ENCODE results near the gene CPSF4L. TPM values are rescaled to one million over a fixed set of nuclear protein-coding genes. Genes with fewer than 3 reads are reported as not detected.

CPSF4L gene
- total RNA-seq, 4 donors from 2014 or later: not detected

GRCh38 chr17:73279704-73280103 is 18.0 kb upstream of the CPSF4L start:
- Histone ChIP-seq H3K27me3 (no peaks in the 10 kb centered on the region), H3K36me3 (peaks cover 13% of the 10 kb centered on the region), H3K4me3 (no peak overlapping the region), H3K27ac (no peak overlapping the region), H3K9me3 (no peaks in the 10 kb centered on the region), H3K4me1 (peaks cover 35% of the 10 kb centered on the region)
- no peak for TF ChIP-seq CTCF (IDR thresholded peaks at IDR 0.05)
- WGBS: 85% methylated on average over 7 of the region's 7 CpGs
- no peak for DNase-seq (ENCODE audit: low spot score in 2 of 2)

GRCh38 chr17:73278465-73279453 is 17.1 kb upstream of the CPSF4L start:
- Histone ChIP-seq H3K36me3 (peaks cover 5% of the 10 kb centered on the region), H3K9me3 (no peaks in the 10 kb centered on the region), H3K4me1 (peaks cover 27% of the 10 kb centered on the region), H3K27me3 (no peaks in the 10 kb centered on the region), H3K4me3 (no peak overlapping the region), H3K27ac (peak overlapping the region; percentile 50)
- DNase-seq (ENCODE audit: low spot score in 2 of 2): no peak
- WGBS: 32% methylated on average over 9 of the region's 14 CpGs
- TF ChIP-seq CTCF (IDR thresholded peaks at IDR 0.05): no peak
- no peak for TF ChIP-seq POLR2AphosphoS5 (IDR thresholded peaks at IDR 0.05)
- no peak for TF ChIP-seq EP300 (IDR thresholded peaks at IDR 0.05)
- no peak for TF ChIP-seq POLR2A (IDR thresholded peaks at IDR 0.05)

GRCh38 chr17:73278049-73278464 is 16.4 kb upstream of the CPSF4L start:
- H3K9me3 ChIP-seq: no peaks in the 10 kb centered on the region
- H3K27ac ChIP-seq: peak overlapping the region; percentile 50
- H3K4me3 ChIP-seq: no peak overlapping the region
- H3K27me3 ChIP-seq: no peaks in the 10 kb centered on the region
- peaks cover 21% of the 10 kb centered on the region for H3K4me1 ChIP-seq
- H3K36me3 ChIP-seq: no peaks in the 10 kb centered on the region
- 43% methylated on average over 7 of the region's 7 CpGs for WGBS
- no peak for TF ChIP-seq CTCF (IDR thresholded peaks at IDR 0.05)
- TF ChIP-seq POLR2AphosphoS5 (IDR thresholded peaks at IDR 0.05): no peak
- no peak for TF ChIP-seq EP300 (IDR thresholded peaks at IDR 0.05)
- no peak for TF ChIP-seq POLR2A (IDR thresholded peaks at IDR 0.05)
- DNase-seq (ENCODE audit: low spot score in 2 of 2): no peak

- 93% methylated on average over 4 of the region's 4 CpGs for WGBS
- Histone ChIP-seq H3K27ac (no peak overlapping the region), H3K4me3 (no peak overlapping the region), H3K27me3 (no peaks in the 10 kb centered on the region), H3K4me1 (peaks cover 19% of the 10 kb centered on the region), H3K36me3 (no peaks in the 10 kb centered on the region), H3K9me3 (no peaks in the 10 kb centered on the region)
- DNase-seq (ENCODE audit: low spot score in 2 of 2): no peak
- TF ChIP-seq EP300 (IDR thresholded peaks at IDR 0.05) (no peak), CTCF (IDR thresholded peaks at IDR 0.05) (no peak), POLR2A (IDR thresholded peaks at IDR 0.05) (no peak), POLR2AphosphoS5 (IDR thresholded peaks at IDR 0.05) (no peak)
These were observed 12.8 kb upstream of the CPSF4L start for GRCh38 chr17:73274490-73274889.

GRCh38 chr17:73272906-73273218 is 11.2 kb upstream of the CPSF4L start:
- H3K4me1 ChIP-seq: peaks cover 3% of the 10 kb centered on the region
- no peaks in the 10 kb centered on the region for H3K9me3 ChIP-seq
- WGBS: 90% methylated on average over 8 of the region's 8 CpGs
- no peaks in the 10 kb centered on the region for H3K36me3 ChIP-seq
- TF ChIP-seq EP300 (IDR thresholded peaks at IDR 0.05): no peak
- no peak for TF ChIP-seq POLR2A (IDR thresholded peaks at IDR 0.05)
- no peak for TF ChIP-seq CTCF (IDR thresholded peaks at IDR 0.05)
- no peak for TF ChIP-seq POLR2AphosphoS5 (IDR thresholded peaks at IDR 0.05)
- no peak overlapping the region for H3K4me3 ChIP-seq
- H3K27ac ChIP-seq: no peak overlapping the region
- H3K27me3 ChIP-seq: no peaks in the 10 kb centered on the region
- no peak for DNase-seq (ENCODE audit: low spot score in 2 of 2)
